VCaP (cell line): ENCODE measurements around the gene ABHD12.

ENCODE experiments used
- H3K27ac ChIP-seq: fragments of 450-650 bp; 2 replicates; pipeline ENCODE4 v1.5.1; 2017
- CTCF ChIP-seq: fragments of 450-650 bp; conservative IDR thresholded peaks from 2 replicates; pipeline ENCODE4 v1.5.1; 2017; ENCODE audit warnings: mild to moderate bottlenecking, moderate library complexity

ABHD12 gene

GRCh38 chr20:25273541-25274358, 116.9 kb downstream of the ABHD12 start:
- TF ChIP-seq CTCF = no peak
- H3K27ac ChIP-seq = no peak overlapping the region

GRCh38 chr20:25273046-25273445, 117.6 kb downstream of the ABHD12 start:
- TF ChIP-seq CTCF = no peak
- no peak overlapping the region for H3K27ac ChIP-seq

GRCh38 chr20:25272223-25273000, 118.2 kb downstream of the ABHD12 start:
- TF ChIP-seq CTCF = no peak
- no peak overlapping the region for H3K27ac ChIP-seq

- no peak for TF ChIP-seq CTCF
- no peak overlapping the region for H3K27ac ChIP-seq
These were observed 119.0 kb downstream of the ABHD12 start for GRCh38 chr20:25271486-25272222.

- TF ChIP-seq CTCF = no peak
- no peak overlapping the region for H3K27ac ChIP-seq
These were observed 119.8 kb downstream of the ABHD12 start for GRCh38 chr20:25270829-25271251.

- H3K27ac ChIP-seq = no peak overlapping the region
- TF ChIP-seq CTCF = no peak
These were observed 120.8 kb downstream of the ABHD12 start for GRCh38 chr20:25269833-25270170.
